GM18868 (cell line): ENCODE results near the gene NDUFA7.
A peak's percentile ranks its signal among the peaks of the same experiment; 100 is the strongest.
"Not testable (repeated sequence)": the region's sequence is repeated elsewhere in the genome, so short reads cannot be mapped to it uniquely, and the experiment has no call there.

ENCODE experiments used
- ATAC-seq: cut with Tn5 transposase; IDR thresholded peaks from one replicate; pipeline ENCODE4 v1.9.1; 2021; ENCODE audit warnings: mild to moderate bottlenecking, moderate library complexity; ENCODE audit not compliant: unreplicated experiment

The NDUFA7 gene

GRCh38 chr19:8321067-8321985 is at the start of gene NDUFA7, which contains the start of gene RPS28:
NDUFA7 (minus strand) TSS chr19:8321375; CDS start chr19:8321358, 17 bp downstream.
RPS28 (plus strand) TSS chr19:8321496; CDS start chr19:8321531, 35 bp downstream.
- peak; percentile 92 for ATAC-seq

- ATAC-seq = no peak
These were observed 49.2 kb upstream of the NDUFA7 start for GRCh38 chr19:8370176-8371010.

- no peak for ATAC-seq
These were observed 46.3 kb upstream of the NDUFA7 start for GRCh38 chr19:8367327-8368001.

- no peak for ATAC-seq
These were observed 45.8 kb upstream of the NDUFA7 start for GRCh38 chr19:8366961-8367326.

- ATAC-seq = no peak
These were observed 45.0 kb upstream of the NDUFA7 start for GRCh38 chr19:8366121-8366581.

GRCh38 chr19:8363803-8364771 is 42.9 kb upstream of the NDUFA7 start, which contains the start of gene ANGPTL4:
ANGPTL4 (plus strand) TSS chr19:8364155; CDS start chr19:8364322, 167 bp downstream.
- no peak for ATAC-seq

- no peak for ATAC-seq
These were observed 41.0 kb upstream of the NDUFA7 start for GRCh38 chr19:8361921-8362793.

GRCh38 chr19:8360196-8360595 is 39.0 kb upstream of the NDUFA7 start:
- ATAC-seq = no peak

GRCh38 chr19:8358948-8359347 is 37.8 kb upstream of the NDUFA7 start:
- ATAC-seq = no peak

- ATAC-seq = no peak
These were observed 35.9 kb upstream of the NDUFA7 start for GRCh38 chr19:8357007-8357521.

GRCh38 chr19:8355631-8356402 is 34.6 kb upstream of the NDUFA7 start:
- no peak for ATAC-seq

GRCh38 chr19:8352845-8353244 is 31.7 kb upstream of the NDUFA7 start:
- ATAC-seq = not testable (repeated sequence)

- ATAC-seq = no peak
These were observed 31.1 kb upstream of the NDUFA7 start for GRCh38 chr19:8352134-8352827.

GRCh38 chr19:8349629-8350372 is 28.6 kb upstream of the NDUFA7 start:
- ATAC-seq = not testable (repeated sequence)

GRCh38 chr19:8343483-8343844 is 22.3 kb upstream of the NDUFA7 start:
- ATAC-seq = no peak

- peak; percentile 67 for ATAC-seq
These were observed 21.7 kb upstream of the NDUFA7 start, which contains the start of gene KANK3 for GRCh38 chr19:8342684-8343482. KANK3 (minus strand) TSS chr19:8343262; CDS start chr19:8337828, 5,434 bp downstream.
